Naive thymus-derived CD4-positive, alpha-beta T cell (primary cell): ENCODE measurements around the gene NRCAM. TPM values are rescaled to one million over a fixed set of nuclear protein-coding genes. Genes with fewer than 3 reads are reported as not detected.

ENCODE experiments used
- ATAC-seq: fragments of 150-1000 bp; cut with Tn5 transposase; 2 replicates; pipeline ENCODE4 v1.10.0; 2021; ENCODE audit warnings: mild to moderate bottlenecking, moderate library complexity
- CTCF ChIA-PET: fragments of 350-600 bp; sonication (Branson Sonifier 250); formaldehyde crosslinking; loops from one replicate; lab custom pipeline; 2021; ENCODE audit warnings: antibody characterized with exemption; lab: Charles Lee
- POLR2A ChIA-PET: fragments of 350-600 bp; sonication (Branson Sonifier 250); formaldehyde crosslinking; loops from one replicate; lab custom pipeline; 2021; ENCODE audit warnings: antibody characterized with exemption, inconsistent platforms; lab: Charles Lee
- DNase-seq, 9 donors: peaks; one replicate each; pipeline versions ENCODE4 v3.0.0 to v3.0.0-alpha.2; 2020 to 2022; ENCODE audit warnings: mixed read lengths in 1 of 9
- H3K27ac ChIP-seq: one replicate; pipeline ENCODE4 v1.7.0; 2013; ENCODE audit warnings: mild to moderate bottlenecking, low read depth, low read length, moderate library complexity
- H3K27me3 ChIP-seq, 2 donors: one replicate each; pipeline ENCODE4 v1.7.0; 2013; ENCODE audit warnings: low read length in 2 of 2, mild to moderate bottlenecking in 2 of 2, moderate library complexity in 2 of 2; ENCODE audit not compliant: control insufficient read depth in 2 of 2, insufficient read depth in 2 of 2
- H3K36me3 ChIP-seq, 3 experiments: 1 replicate in 2 of 3; 2 replicates in 1 of 3; pipeline ENCODE4 v1.7.0; 2013; ENCODE audit warnings: low read length in 3 of 3, mild to moderate bottlenecking in 3 of 3, moderate library complexity in 1 of 3; ENCODE audit not compliant: insufficient read depth in 3 of 3, control insufficient read depth in 2 of 3
- H3K4me1 ChIP-seq, 2 donors: one replicate each; pipeline ENCODE4 v1.7.0; 2013; ENCODE audit warnings: low read length in 2 of 2, mild to moderate bottlenecking in 2 of 2, moderate library complexity in 1 of 2; ENCODE audit not compliant: control insufficient read depth in 2 of 2, insufficient read depth in 2 of 2
- H3K4me3 ChIP-seq: 2 replicates; pipeline ENCODE4 v1.7.0; 2013; ENCODE audit warnings: mild to moderate bottlenecking, low read length
- H3K9me3 ChIP-seq, 3 experiments: 1 replicate in 2 of 3; 2 replicates in 1 of 3; pipeline ENCODE4 v1.7.0; 2013; ENCODE audit warnings: low read length in 3 of 3; ENCODE audit not compliant: control insufficient read depth in 2 of 3
- H3K27ac Mint-ChIP-seq, 9 donors: one replicate each; pipeline ENCODE4 v1.8.0; 2020 to 2022; ENCODE audit warnings: mixed read lengths in 9 of 9, mild to moderate bottlenecking in 8 of 9, moderate library complexity in 5 of 9, inconsistent platforms in 2 of 9
- H3K27me3 Mint-ChIP-seq, 5 donors: one replicate each; pipeline ENCODE4 v1.8.0; 2021 to 2022; ENCODE audit warnings: mixed read lengths in 5 of 5, mild to moderate bottlenecking in 1 of 5
- H3K36me3 Mint-ChIP-seq, 5 donors: one replicate each; pipeline ENCODE4 v1.8.0; 2020 to 2022; ENCODE audit warnings: mixed read lengths in 5 of 5, mild to moderate bottlenecking in 3 of 5, inconsistent platforms in 1 of 5
- H3K4me1 Mint-ChIP-seq, 7 donors: one replicate each; pipeline ENCODE4 v1.8.0; 2020 to 2022; ENCODE audit warnings: mixed read lengths in 7 of 7, mild to moderate bottlenecking in 3 of 7, inconsistent platforms in 1 of 7
- H3K4me3 Mint-ChIP-seq, 10 donors: one replicate each; pipeline ENCODE4 v1.8.0; 2020 to 2022; ENCODE audit warnings: mild to moderate bottlenecking in 10 of 10, mixed read lengths in 10 of 10, moderate library complexity in 6 of 10, inconsistent platforms in 2 of 10
- H3K9me3 Mint-ChIP-seq, 11 donors: one replicate each; pipeline ENCODE4 v1.8.0; 2020 to 2022; ENCODE audit warnings: mixed read lengths in 11 of 11, mild to moderate bottlenecking in 4 of 11, inconsistent platforms in 1 of 11, moderate library complexity in 1 of 11
- intact Hi-C, 2 donors: fragments of 100-400 bp; cut with micrococcal nuclease; formaldehyde crosslinking; loops; one replicate each; pipeline ENCODE4 v1.15.1; 2023
- polyA plus RNA-seq, 2 donors: library from polyadenylated mRNA; unstranded; fragments of 300-500 nt; fragmentation: Illumina TruSeq; gene quantifications; one replicate each; pipeline ENCODE4 v1.2.3, GENCODE V29; 2021
- total RNA-seq, 6 experiments: library from RNA in 5 of 6; stranded (reverse) in 5 of 6; gene quantifications; 1 replicate in 5 of 6; 2 replicates in 1 of 6; pipeline ENCODE4 v1.2.3 and lab custom pipeline; 2021 to 2026

The NRCAM gene
- total and polyA plus RNA-seq, 7 experiments from 2014 or later, result 2.1 to 13.6 (median 6.4) TPM; not detected in 1

- DNase-seq, result no peak
- no peak for ATAC-seq
- no peaks in the 10 kb centered on the region for H3K27me3 ChIP-seq
- H3K4me1 Mint-ChIP-seq, result no peaks in the 10 kb centered on the region
- no peak overlapping the region for H3K4me3 Mint-ChIP-seq
- H3K27ac Mint-ChIP-seq, result no peak overlapping the region
- H3K27me3 Mint-ChIP-seq, result peaks cover 0 to 8% (median 4%) of the 10 kb centered on the region in 5 donors
- POLR2A ChIA-PET, result no interaction called here
- H3K4me3 ChIP-seq, result no peak overlapping the region
- H3K36me3 ChIP-seq, result no peaks in the 10 kb centered on the region
- intact Hi-C loops, result no loop called here
- CTCF ChIA-PET, result no interaction called here
- H3K27ac ChIP-seq, result no peak overlapping the region
- H3K9me3 Mint-ChIP-seq, result no peaks in the 10 kb centered on the region
- H3K9me3 ChIP-seq, result no peaks in the 10 kb centered on the region
- H3K36me3 Mint-ChIP-seq, result no peaks in the 10 kb centered on the region
- no peaks in the 10 kb centered on the region for H3K4me1 ChIP-seq
Observed at GRCh38 chr7:108171164-108171563, 285.1 kb downstream of the NRCAM start.

GRCh38 chr7:108170251-108170650 lies 286.0 kb downstream of the NRCAM start:
- Histone ChIP-seq H3K9me3 (no peaks in the 10 kb centered on the region), H3K36me3 (no peaks in the 10 kb centered on the region), H3K27ac (no peak overlapping the region), H3K27me3 (no peaks in the 10 kb centered on the region), H3K4me3 (no peak overlapping the region), H3K4me1 (no peaks in the 10 kb centered on the region)
- Mint-ChIP-seq H3K27me3 (peaks cover 0 to 8% (median 4%) of the 10 kb centered on the region in 5 donors), H3K27ac (no peak overlapping the region), H3K4me3 (no peak overlapping the region), H3K4me1 (no peaks in the 10 kb centered on the region), H3K9me3 (no peaks in the 10 kb centered on the region), H3K36me3 (no peaks in the 10 kb centered on the region)
- no peak for ATAC-seq
- intact Hi-C loops, result no loop called here
- ChIA-PET POLR2A (no interaction called here), CTCF (no interaction called here)
- DNase-seq, result no peak

- Histone ChIP-seq H3K36me3 (no peaks in the 10 kb centered on the region), H3K27ac (no peak overlapping the region)
- H3K4me1 Mint-ChIP-seq, result no peaks in the 10 kb centered on the region
Observed at GRCh38 chr7:108167460-108167859, 288.8 kb downstream of the NRCAM start.

GRCh38 chr7:108166687-108167086 lies 289.5 kb downstream of the NRCAM start:
- ChIA-PET CTCF (interaction anchor here (0.7 kb wide), 1 partner anchor 20 kb away, joined by 4 read pairs; no protein-coding TSS in a partner anchor), POLR2A (no interaction called here)
- no peaks in the 10 kb centered on the region for H3K4me1 ChIP-seq
- H3K27me3 Mint-ChIP-seq, result peaks cover 0 to 4% (median under 1%) of the 10 kb centered on the region in 5 donors
- no peaks in the 10 kb centered on the region for H3K36me3 Mint-ChIP-seq
- DNase-seq (no peak), ATAC-seq (no peak)
- no peak overlapping the region for H3K27ac ChIP-seq
- H3K4me3 ChIP-seq, result no peak overlapping the region
- H3K4me1 Mint-ChIP-seq, result no peaks in the 10 kb centered on the region
- H3K9me3 ChIP-seq, result no peaks in the 10 kb centered on the region
- no peaks in the 10 kb centered on the region for H3K36me3 ChIP-seq
- intact Hi-C loops, result no loop called here
- no peaks in the 10 kb centered on the region for H3K27me3 ChIP-seq
- no peak overlapping the region for H3K27ac Mint-ChIP-seq
- H3K9me3 Mint-ChIP-seq, result peaks cover 0 to 5% (median 0%) of the 10 kb centered on the region in 11 donors
- no peak overlapping the region for H3K4me3 Mint-ChIP-seq

More at GRCh38 chr7:108167460-108167859, 288.8 kb downstream of the NRCAM start:
- Mint-ChIP-seq H3K27me3 (peaks cover 0 to 5% (median 2%) of the 10 kb centered on the region in 5 donors), H3K9me3 (peaks cover 0 to 5% (median 0%) of the 10 kb centered on the region in 11 donors), H3K4me3 (no peak overlapping the region), H3K36me3 (no peaks in the 10 kb centered on the region), H3K27ac (no peak overlapping the region)
- Histone ChIP-seq H3K4me1 (no peaks in the 10 kb centered on the region), H3K4me3 (no peak overlapping the region), H3K27me3 (no peaks in the 10 kb centered on the region), H3K9me3 (no peaks in the 10 kb centered on the region)
- ChIA-PET POLR2A (no interaction called here), CTCF (interaction anchor here (0.6 to 0.7 kb wide), 2 partner anchors 21 to 74 kb away, joined by 3 to 4 read pairs; no protein-coding TSS in a partner anchor)
- ATAC-seq (no peak), DNase-seq (no peak)
- intact Hi-C loops, result no loop called here

GRCh38 chr7:108165723-108166122 lies 290.5 kb downstream of the NRCAM start:
- intact Hi-C loops, result no loop called here
- no peak overlapping the region for H3K27ac Mint-ChIP-seq
- no peaks in the 10 kb centered on the region for H3K4me1 ChIP-seq

GRCh38 chr7:108164946-108165345 lies 291.3 kb downstream of the NRCAM start:
- Mint-ChIP-seq H3K27ac (no peak overlapping the region), H3K36me3 (peaks cover 0 to 4% (median 0%) of the 10 kb centered on the region in 5 donors), H3K27me3 (peaks cover 0 to 8% (median 7%) of the 10 kb centered on the region in 5 donors), H3K9me3 (peaks cover 0 to 5% (median 0%) of the 10 kb centered on the region in 11 donors), H3K4me3 (no peak overlapping the region), H3K4me1 (no peaks in the 10 kb centered on the region)
- intact Hi-C loops, result no loop called here
- POLR2A ChIA-PET, result no interaction called here
- H3K27me3 ChIP-seq, result no peaks in the 10 kb centered on the region
- DNase-seq (no peak), ATAC-seq (no peak)
- H3K36me3 ChIP-seq, result no peaks in the 10 kb centered on the region
- no peaks in the 10 kb centered on the region for H3K9me3 ChIP-seq
- no peak overlapping the region for H3K27ac ChIP-seq
- H3K4me1 ChIP-seq, result no peaks in the 10 kb centered on the region
- CTCF ChIA-PET, result no interaction called here
- no peak overlapping the region for H3K4me3 ChIP-seq

More at GRCh38 chr7:108165723-108166122, 290.5 kb downstream of the NRCAM start:
- Histone ChIP-seq H3K4me3 (no peak overlapping the region), H3K27me3 (no peaks in the 10 kb centered on the region), H3K9me3 (no peaks in the 10 kb centered on the region), H3K27ac (no peak overlapping the region), H3K36me3 (no peaks in the 10 kb centered on the region)
- H3K4me1 Mint-ChIP-seq, result no peaks in the 10 kb centered on the region
- peaks cover 0 to 5% (median 3%) of the 10 kb centered on the region in 5 donors for H3K27me3 Mint-ChIP-seq
- ChIA-PET CTCF (no interaction called here), POLR2A (no interaction called here)
- H3K4me3 Mint-ChIP-seq, result no peak overlapping the region
- peaks cover 0 to 5% (median 0%) of the 10 kb centered on the region in 11 donors for H3K9me3 Mint-ChIP-seq
- DNase-seq (no peak), ATAC-seq (no peak)
- H3K36me3 Mint-ChIP-seq, result peaks cover 0 to 4% (median 0%) of the 10 kb centered on the region in 5 donors

GRCh38 chr7:108164342-108164741 lies 291.9 kb downstream of the NRCAM start:
- Mint-ChIP-seq H3K9me3 (peaks cover 0 to 5% (median 0%) of the 10 kb centered on the region in 11 donors), H3K4me1 (no peaks in the 10 kb centered on the region), H3K27me3 (peaks cover 0 to 12% (median 10%) of the 10 kb centered on the region in 5 donors), H3K27ac (no peak overlapping the region), H3K4me3 (no peak overlapping the region), H3K36me3 (peaks cover 0 to 4% (median 0%) of the 10 kb centered on the region in 5 donors)
- no peak overlapping the region for H3K27ac ChIP-seq
- DNase-seq, result no peak
- H3K27me3 ChIP-seq, result no peaks in the 10 kb centered on the region
- H3K36me3 ChIP-seq, result no peaks in the 10 kb centered on the region
- intact Hi-C loops, result no loop called here
- ChIA-PET POLR2A (no interaction called here), CTCF (no interaction called here)
- H3K9me3 ChIP-seq, result no peaks in the 10 kb centered on the region
- no peaks in the 10 kb centered on the region for H3K4me1 ChIP-seq
- no peak overlapping the region for H3K4me3 ChIP-seq
- ATAC-seq, result no peak
